Spleen (tissue), 7 donors: Measurements from ENCODE around the gene CPLX1.

Experiments used
- POLR2A ChIP-seq, 3 donors: fragments of 450-650 bp; IDR thresholded peaks; one replicate each; pipeline ENCODE4 v1.5.1; 2017; ENCODE audit warnings: antibody characterized with exemption in 3 of 3, mild to moderate bottlenecking in 1 of 3
- TF ChIP-seq, protein P1 (sequence below), 11 experiments: fragments of 200-600 bp in 7 of 11; fragments of 450-650 bp in 4 of 11; sonication (generic) in 4 of 11; IDR thresholded peaks in 8 of 11; conservative IDR thresholded peaks in 3 of 11; 1 replicate in 7 of 11; 2 replicates in 4 of 11; pipeline versions ENCODE4 v1.4.0 to v1.8.0; 2016 to 2021; ENCODE audit warnings: antibody characterized with exemption in 11 of 11, inconsistent platforms in 4 of 11, mild to moderate bottlenecking in 1 of 11
- donor health status: DM: no; HTN: no; CAD: no; lungs with moderate emphysema.
- donor health status: DM: no; HTN: no; CAD: no.
- donor health status: DM: no; HTN: no; CAD: no.

DNA sequence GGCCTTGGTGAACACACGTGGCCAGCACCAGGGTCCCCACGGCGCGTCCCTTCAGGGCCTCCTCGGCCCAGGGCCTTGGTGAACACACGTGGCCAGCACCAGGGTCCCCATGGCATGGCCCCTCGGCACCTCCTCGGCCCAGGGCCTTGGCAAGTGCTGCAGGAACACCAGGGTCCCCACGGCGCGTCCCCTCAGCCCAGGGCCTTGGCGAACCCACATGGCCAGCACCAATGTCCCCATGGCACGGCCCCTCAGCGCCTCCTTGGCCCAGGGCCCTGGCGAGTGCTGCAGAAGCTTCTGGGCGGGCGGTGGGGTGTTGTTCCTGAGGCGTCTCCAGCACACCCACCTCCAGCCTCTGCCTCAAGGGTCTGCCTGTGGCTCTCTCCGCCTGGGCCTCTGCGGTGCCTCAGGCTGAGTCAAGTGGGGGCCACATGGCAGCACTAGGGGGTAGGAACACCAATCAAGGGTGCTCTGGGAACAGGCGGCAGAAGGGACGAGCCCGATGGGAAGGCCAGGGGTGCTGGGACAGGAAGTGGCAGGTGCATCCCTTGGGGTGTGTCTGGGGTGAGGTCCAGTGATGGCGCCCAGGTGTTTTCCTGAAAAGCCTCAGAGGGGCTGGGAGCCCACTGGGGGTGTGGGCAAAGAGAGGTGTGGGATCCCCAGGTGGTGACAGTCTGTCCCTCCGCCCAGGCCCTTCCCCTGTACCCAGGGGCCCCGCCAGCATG is 41.8 kb upstream of the CPLX1 start:
- TF ChIP-seq POLR2A (IDR thresholded peaks at IDR 0.05), result no peak
- TF ChIP-seq, protein P1, sequence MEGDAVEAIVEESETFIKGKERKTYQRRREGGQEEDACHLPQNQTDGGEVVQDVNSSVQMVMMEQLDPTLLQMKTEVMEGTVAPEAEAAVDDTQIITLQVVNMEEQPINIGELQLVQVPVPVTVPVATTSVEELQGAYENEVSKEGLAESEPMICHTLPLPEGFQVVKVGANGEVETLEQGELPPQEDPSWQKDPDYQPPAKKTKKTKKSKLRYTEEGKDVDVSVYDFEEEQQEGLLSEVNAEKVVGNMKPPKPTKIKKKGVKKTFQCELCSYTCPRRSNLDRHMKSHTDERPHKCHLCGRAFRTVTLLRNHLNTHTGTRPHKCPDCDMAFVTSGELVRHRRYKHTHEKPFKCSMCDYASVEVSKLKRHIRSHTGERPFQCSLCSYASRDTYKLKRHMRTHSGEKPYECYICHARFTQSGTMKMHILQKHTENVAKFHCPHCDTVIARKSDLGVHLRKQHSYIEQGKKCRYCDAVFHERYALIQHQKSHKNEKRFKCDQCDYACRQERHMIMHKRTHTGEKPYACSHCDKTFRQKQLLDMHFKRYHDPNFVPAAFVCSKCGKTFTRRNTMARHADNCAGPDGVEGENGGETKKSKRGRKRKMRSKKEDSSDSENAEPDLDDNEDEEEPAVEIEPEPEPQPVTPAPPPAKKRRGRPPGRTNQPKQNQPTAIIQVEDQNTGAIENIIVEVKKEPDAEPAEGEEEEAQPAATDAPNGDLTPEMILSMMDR (IDR thresholded peaks at IDR 0.05 in 8 of 11, conservative IDR thresholded peaks at IDR 0.05 in 3 of 11), result no peak
